NOMO-1 treated with dmso at 0.1 percent for 144 hours (cell line): ENCODE measurements around the gene C17orf107.
"Not testable (repeated sequence)": the region's sequence is repeated elsewhere in the genome, so short reads cannot be mapped to it uniquely, and the experiment has no call there.

Source experiments
- DNase-seq: peaks from one replicate; lab custom pipeline; 2025; ENCODE audit not compliant: unreplicated experiment; lab: John Stamatoyannopoulos, UW

Gene C17orf107

GRCh38 chr17:4899341-4900230, at the start of gene C17orf107:
TSS of gene C17orf107 (plus strand) at chr17:4899536. CDS start at chr17:4899763, 227 bp downstream.
- peak; percentile 51 for DNase-seq

DNA sequence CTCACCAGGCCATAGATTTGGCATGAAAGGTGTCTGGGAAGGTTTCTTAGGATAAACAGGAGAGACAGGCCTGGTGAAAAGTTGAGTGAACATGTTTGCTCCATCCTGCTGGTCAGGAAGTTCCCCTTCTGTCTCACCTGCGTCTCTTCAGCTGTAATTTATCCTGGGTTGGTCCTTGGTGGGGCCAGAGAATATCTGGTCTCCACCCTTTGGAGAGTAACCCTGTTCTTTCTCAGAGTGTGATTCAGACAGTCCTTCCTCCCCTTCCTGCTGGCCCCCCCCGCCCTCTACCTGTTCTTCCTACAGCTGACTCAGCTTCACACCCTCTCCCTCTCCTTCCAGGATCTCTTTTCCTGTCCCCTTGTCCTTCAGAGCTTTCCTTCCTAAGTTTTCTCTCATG, 49.1 kb upstream of the C17orf107 start:
- no peak for DNase-seq

GRCh38 chr17:4851084-4851483, 48.3 kb upstream of the C17orf107 start:
- DNase-seq, result no peak

DNA sequence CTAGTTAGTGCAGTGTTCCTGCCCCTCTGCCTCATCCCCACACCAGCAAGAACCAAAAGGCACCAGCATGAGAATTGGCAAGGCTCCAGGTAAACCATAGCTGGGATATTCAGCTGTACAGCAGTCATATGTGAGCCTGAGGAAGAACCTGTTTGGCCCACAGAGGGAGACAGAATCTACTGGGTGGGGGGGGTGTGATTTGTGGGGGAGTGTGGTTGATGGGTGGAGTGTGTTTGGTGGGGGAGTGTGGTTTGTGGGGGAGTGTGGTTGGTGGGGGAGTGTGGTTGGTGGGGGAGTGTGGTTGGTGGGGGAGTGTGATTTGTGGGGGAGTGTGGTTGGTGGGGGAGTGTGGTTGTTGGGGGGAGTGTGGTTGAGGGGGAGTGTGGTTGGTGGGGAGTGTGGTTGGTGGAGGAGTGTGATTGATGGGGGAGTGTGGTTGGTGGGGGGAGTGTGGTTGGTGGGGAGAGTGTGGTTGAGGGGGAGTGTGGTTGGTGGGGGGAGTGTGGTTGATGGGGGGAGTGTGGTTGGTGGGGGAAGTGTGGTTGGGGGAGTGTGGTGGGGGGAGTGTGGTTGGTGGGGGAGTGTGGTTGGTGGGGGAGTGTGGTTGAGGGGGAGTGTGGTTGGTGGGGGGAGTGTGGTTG, 46.6 kb upstream of the C17orf107 start:
- DNase-seq, result no peak

GRCh38 chr17:4853208-4853671, 46.1 kb upstream of the C17orf107 start:
- no peak for DNase-seq

DNA sequence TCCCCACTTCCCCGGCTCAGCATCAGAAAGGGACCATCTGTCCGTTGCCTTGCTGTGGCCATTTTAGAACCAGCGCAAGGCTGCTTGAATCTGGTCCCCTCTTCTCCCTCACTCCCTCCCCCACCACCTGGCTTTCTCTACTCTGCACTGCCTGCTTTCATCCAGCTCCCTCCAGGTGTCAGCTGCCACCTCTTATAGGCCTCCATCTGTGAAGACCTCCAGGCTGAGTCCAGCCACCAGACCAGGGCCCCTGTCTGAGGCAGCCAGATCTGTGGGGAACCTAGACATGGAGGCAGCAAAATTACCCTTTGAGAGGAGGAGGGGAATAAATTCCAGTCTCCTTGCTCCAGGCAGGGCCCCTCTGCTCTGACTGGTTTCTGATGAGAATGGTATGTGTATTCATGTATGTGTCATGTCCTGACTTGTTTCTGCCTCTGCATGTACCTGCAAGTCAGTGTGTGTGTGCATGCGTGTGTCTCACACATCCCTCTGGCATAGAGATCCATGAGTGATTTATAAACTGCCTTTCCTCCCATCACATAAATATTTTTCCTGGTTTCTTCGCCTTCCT, 45.1 kb upstream of the C17orf107 start:
- DNase-seq, result no peak

DNA sequence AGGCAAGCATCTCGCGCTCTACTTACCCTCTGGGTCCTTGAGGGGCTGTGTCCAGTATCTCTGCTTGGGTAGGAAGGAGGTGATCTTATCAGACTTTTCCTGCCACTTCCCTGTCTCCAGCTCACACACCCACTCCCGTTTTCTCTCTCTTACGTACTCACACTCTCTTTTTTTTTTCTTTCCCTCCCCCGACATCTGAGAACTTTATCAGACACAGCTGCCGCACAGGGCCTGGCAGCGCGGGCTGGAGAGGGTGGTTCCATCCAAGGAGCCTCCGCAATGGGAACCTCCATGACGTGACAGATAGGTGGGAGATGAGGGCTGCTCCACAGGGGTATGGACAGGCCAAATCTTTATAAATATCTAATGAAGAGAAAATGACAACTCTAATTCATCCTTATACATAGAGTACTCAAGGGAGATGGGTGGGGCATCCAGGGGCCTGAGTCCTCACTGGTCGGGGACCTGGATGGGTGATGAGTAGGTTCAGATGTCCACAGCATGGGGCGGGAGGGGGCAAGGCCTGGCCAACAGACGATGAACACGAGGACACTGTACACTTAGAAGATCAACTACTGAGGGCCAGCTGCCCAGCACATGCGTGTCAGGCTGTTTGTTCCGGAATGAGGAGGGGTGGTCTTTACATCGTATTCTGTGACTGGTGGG, 42.9 kb upstream of the C17orf107 start:
- no peak for DNase-seq

DNA sequence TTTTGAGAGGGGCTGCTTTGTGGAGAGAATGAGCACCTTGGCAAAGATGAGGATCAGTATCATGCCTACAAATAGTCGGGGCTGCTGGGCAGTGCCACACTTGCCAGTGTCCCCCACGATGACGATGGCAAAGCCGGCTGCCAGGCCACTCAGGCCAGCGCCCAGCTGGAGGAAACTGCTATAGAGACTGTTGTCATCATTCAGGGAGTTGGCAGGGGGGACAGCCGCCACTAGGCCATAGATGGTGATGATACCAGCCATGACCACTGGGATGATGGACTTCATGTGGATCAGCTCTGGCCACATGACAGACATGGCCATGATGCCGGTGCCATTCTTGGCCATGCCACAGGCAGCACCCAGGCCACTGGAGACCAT, 42.4 kb upstream of the C17orf107 start:
- no peak for DNase-seq

DNA sequence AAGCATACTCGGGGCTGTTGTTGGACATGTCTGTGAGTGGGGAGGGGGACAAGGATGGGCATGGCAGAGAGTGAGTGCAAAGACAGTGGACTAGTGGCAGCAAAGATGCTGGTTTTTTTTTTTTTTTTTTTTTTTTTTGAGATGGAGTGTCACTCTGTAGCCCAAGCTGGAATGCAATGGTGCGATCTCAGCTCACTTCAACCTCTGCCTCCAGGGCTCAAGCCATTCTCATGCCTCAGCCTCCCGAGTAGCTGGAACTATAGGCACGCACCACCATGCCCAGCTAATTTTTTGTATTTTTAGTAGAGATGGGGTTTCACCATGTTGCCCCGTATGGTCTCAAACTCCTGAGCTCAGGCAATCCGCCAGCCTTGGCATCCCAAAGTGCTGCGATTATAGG, 42.0 kb upstream of the C17orf107 start:
- DNase-seq, result not testable (repeated sequence)

DNA sequence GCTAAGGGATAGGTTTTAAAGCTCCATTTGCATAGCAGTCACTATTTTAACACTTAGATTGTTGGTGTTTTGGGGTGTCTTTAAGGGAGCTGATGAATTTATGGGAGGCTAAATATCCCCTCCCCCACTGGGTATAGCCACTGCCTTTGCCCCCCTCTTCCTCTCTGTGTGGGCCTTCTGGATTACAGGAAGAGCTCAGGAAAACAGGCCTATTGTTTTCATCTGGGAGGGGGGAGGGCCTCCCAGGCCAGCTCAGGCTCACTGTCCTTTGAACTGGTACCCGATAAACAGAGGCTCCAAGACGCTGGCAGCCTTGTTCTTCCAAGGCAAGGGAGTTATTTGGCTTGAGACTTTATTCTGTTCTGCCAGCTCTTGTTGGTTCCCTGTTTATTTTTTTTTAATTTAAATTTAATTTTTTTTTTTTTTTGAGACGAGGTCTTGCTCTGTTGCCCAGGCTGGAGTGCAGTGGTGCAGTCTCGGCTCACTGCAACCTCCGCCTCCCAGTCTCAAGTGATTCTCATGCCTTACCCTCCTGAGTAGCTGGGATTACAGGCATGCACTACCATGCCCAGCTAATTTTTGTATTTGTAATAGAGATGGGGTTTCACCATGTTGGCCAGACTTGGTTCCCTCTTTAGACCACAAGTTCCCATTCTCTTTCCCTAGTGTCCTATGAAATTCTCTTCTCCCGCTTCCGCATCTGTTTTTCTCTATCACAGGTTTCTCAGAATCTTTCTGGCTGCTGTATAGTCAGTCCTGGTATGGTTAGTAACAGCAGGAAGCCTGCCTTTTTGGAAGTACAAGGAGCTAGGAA, 41.1 kb upstream of the C17orf107 start:
- no peak for DNase-seq

- no peak for DNase-seq
Measured at GRCh38 chr17:4858882-4859260, 40.5 kb upstream of the C17orf107 start.

GRCh38 chr17:4859816-4860625, 39.3 kb upstream of the C17orf107 start:
- DNase-seq, result no peak

- no peak for DNase-seq
Measured at GRCh38 chr17:4860651-4861050, 38.7 kb upstream of the C17orf107 start.

DNA sequence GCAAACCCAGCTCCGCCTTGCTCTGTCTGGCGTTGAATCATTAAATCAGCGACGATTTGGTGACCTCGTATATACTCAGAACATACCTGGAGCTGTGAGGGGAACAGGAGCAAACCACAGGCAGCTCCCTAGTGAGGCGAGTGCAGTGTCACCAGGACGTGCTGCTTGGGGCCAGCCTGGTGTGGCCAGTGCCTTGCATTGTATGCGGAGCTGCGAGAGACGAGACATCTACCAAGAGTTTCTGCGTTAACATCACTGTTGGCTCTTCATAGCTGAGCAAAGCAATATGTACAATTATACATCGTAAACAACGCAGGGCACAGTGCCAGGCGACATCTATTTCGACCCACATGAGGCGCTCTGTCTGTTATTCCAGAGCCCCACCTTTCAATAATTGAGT, 38.3 kb upstream of the C17orf107 start:
- DNase-seq, result no peak

DNA sequence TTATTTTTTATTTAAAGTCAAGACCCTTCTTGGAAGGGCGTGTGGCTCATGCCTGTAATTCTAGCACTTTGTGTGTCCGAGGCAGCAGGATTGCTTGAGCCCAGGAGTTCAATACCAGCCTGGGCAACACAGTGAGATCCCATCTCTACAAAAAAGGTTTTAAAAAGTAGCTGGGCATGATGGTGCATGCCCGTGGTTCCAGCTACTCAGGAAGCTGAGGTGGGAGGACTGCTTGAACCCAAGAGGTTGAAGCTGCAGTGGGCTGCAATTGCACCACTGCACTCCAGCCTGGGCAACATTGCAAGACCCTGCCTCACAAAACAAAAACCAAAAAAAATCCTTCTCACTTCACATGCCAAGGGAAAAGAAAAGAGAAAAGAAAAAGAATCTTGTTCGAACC, 36.6 kb upstream of the C17orf107 start:
- no peak for DNase-seq

- DNase-seq, result no peak
Measured at GRCh38 chr17:4863321-4863720, 36.0 kb upstream of the C17orf107 start.

DNA sequence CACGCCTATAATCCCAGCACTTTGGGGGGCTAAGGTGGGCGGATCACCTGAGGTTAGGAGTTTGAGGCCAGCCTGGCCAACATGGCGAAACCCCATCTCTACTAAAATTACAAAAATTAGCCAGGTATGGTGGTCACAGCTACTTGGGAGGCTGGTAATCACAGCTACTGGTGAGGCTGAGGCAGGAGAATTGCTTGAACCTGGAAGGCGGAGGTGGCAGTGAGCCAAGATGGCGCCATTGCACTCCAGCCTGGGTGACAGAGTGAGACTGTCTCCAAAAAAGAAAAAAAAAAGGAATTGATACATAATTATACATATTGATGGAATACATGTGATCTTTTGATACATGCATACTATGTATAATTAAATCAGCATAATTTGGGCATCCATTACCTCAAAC, 31.8 kb upstream of the C17orf107 start:
- not testable (repeated sequence) for DNase-seq

DNA sequence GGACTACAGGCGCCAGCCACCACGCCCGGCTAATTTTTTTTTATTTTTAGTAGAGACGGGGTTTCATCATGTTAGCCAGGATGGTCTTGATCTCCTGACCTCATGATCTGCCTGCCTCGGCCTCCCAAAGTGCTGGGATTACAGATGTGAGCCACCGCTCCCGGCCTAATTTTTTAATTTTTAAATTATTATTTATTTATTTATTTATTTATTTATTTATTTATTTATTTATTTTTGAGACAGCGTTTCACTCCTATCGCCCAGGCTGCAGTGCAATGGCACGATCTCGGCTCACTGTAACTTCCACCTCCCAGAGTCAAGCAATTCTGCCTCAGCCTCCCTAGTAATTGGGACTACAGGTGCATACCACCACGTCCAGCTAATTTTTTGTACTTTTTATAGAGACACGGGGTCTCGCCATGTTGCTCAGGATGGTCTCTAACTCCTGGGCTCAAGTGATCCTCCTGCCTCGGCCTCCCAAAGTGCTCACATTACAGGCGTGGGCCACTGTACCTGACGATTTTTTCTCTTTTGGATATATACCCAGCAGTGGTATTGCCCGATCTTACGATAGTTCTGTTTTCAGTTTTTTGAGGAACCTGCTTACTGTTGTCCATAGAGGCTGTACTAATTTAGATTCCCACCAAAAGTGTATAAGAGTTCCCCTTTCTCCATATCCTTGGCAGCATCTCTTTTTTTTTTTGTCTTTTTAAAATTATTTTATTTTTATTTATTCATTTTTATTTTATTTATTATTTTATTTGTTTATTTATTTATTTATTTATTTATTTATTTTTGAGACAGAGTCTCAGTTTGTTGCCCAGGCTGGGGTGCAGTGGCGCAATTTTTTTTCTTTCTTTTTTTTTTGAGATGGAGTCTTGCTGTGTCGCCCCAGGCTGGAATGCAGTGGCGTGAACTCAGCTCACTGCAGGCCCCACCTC, 30.0 kb upstream of the C17orf107 start:
- not testable (repeated sequence) for DNase-seq

- no peak for DNase-seq
Measured at GRCh38 chr17:4870855-4871254, 28.5 kb upstream of the C17orf107 start.
